ENCODE results near the gene COL5A1.

COL5A1 gene

GRCh38 chr9:134826336-134827285, 185.0 kb downstream of the COL5A1 start:
- no peak for DNase-seq

GRCh38 chr9:134827559-134827958, 186.0 kb downstream of the COL5A1 start:
- DNase-seq: no peak

GRCh38 chr9:134827993-134828392, 186.4 kb downstream of the COL5A1 start:
- no peak for DNase-seq

- no peak for DNase-seq
Observed at GRCh38 chr9:134828892-134829291, 187.3 kb downstream of the COL5A1 start.

GRCh38 chr9:134829356-134829937, 187.8 kb downstream of the COL5A1 start:
- DNase-seq: no peak

GRCh38 chr9:134830126-134830525, 188.5 kb downstream of the COL5A1 start:
- no peak for DNase-seq

GRCh38 chr9:134830926-134831720, 189.5 kb downstream of the COL5A1 start:
- DNase-seq: no peak

- no peak for DNase-seq
Observed at GRCh38 chr9:134832471-134832870, 190.9 kb downstream of the COL5A1 start.

- DNase-seq: no peak
Observed at GRCh38 chr9:134833294-134833880, 191.8 kb downstream of the COL5A1 start.

- no peak for DNase-seq
Observed at GRCh38 chr9:134834217-134834956, 192.8 kb downstream of the COL5A1 start.

- no peak for DNase-seq
Observed at GRCh38 chr9:134834957-134835419, 193.4 kb downstream of the COL5A1 start.

GRCh38 chr9:134835448-134835847, 193.8 kb downstream of the COL5A1 start:
- no peak for DNase-seq

- DNase-seq: no peak
Observed at GRCh38 chr9:134835987-134836386, 194.4 kb downstream of the COL5A1 start.

GRCh38 chr9:134836406-134836970, 194.9 kb downstream of the COL5A1 start:
- DNase-seq: no peak

- no peak for DNase-seq
Observed at GRCh38 chr9:134837529-134837928, 195.9 kb downstream of the COL5A1 start.

GRCh38 chr9:134838651-134839454, 197.2 kb downstream of the COL5A1 start:
- no peak for DNase-seq

GRCh38 chr9:134839455-134840125, 198.0 kb downstream of the COL5A1 start:
- DNase-seq: no peak

- no peak for DNase-seq
Observed at GRCh38 chr9:134840511-134840910, 198.9 kb downstream of the COL5A1 start.

- no peak for DNase-seq
Observed at GRCh38 chr9:134841180-134841904, 199.7 kb downstream of the COL5A1 start.

- DNase-seq: no peak
Observed at GRCh38 chr9:134842321-134842720, 200.7 kb downstream of the COL5A1 start.
